HCT116 (cell line): ENCODE results near the gene CD164L2. TPM values are rescaled to one million over a fixed set of nuclear protein-coding genes. Genes with fewer than 3 reads are reported as not detected.
A peak's percentile ranks its signal among the peaks of the same experiment; 100 is the strongest.

Experiments
- ATAC-seq: fragments of 200-7000 bp; cut with Tn5 transposase; 2 replicates; pipeline ENCODE4 v1.9.1; 2020; ENCODE audit warnings: mild to moderate bottlenecking, moderate library complexity
- BruUV-seq: library from RNA; stranded (reverse); fragments of 400-500 nt; replicated peaks from 2 replicates; lab custom pipeline; 2021; lab: Mats Ljungman, UMichigan
- CTCF ChIA-PET: fragments of 300-600 bp; sonication (Branson Sonifier 250); formaldehyde crosslinking; loops from one replicate; lab custom pipeline; 2021; ENCODE audit warnings: antibody characterized with exemption; lab: Charles Lee
- POLR2A ChIA-PET: fragments of 300-600, 350-600 bp; sonication (Branson Sonifier 250); formaldehyde crosslinking; loops from one replicate; lab custom pipeline; 2021; ENCODE audit warnings: antibody characterized with exemption; lab: Charles Lee
- RAD21 ChIA-PET, 2 experiments: fragments of 300-600 bp; sonication (Branson Sonifier 250); formaldehyde crosslinking; loops; one replicate each; lab custom pipeline; 2023; ENCODE audit warnings: low total read pairs in 2 of 2; ENCODE audit not compliant: uncharacterized antibody in 2 of 2, unreplicated experiment in 2 of 2, low non-redundant PET in 1 of 2; lab: Charles Lee
- DNase-seq: peaks from one replicate; pipeline ENCODE4 v3.0.0-alpha.2; 2010; ENCODE audit warnings: low read depth, low spot score
- H2AFZ ChIP-seq: fragments of 200-600 bp; shearing (Covaris generic), sonication (generic); 2 replicates; pipeline ENCODE4 v1.6.1; 2017; ENCODE audit warnings: low read depth, mixed run types, mixed read lengths, antibody characterized with exemption, low read length; ENCODE audit not compliant: poor library complexity, severe bottlenecking
- H3K27ac ChIP-seq: 2 replicates; pipeline ENCODE4 v1.5.1; 2012; ENCODE audit warnings: low read depth, low read length
- H3K27me3 ChIP-seq: fragments of 200-600 bp; sonication (generic); 2 replicates; pipeline ENCODE4 v1.6.1; 2016; ENCODE audit warnings: mixed run types, low read length, mixed read lengths; ENCODE audit not compliant: insufficient read depth
- H3K36me3 ChIP-seq, 2 experiments: fragments of 200-500 bp in 1 of 2; fragments of 200-600 bp in 1 of 2; sonication (Bioruptor generic) in 1 of 2; sonication (generic) in 1 of 2; 2 replicates each; pipeline versions ENCODE4 v1.5.1 to v1.6.1; 2014 to 2016; ENCODE audit warnings: low read length in 2 of 2, inconsistent platforms in 1 of 2, mixed read lengths in 1 of 2, mixed run types in 1 of 2; ENCODE audit not compliant: insufficient read depth in 2 of 2, control insufficient read depth in 1 of 2
- H3K4me1 ChIP-seq, 2 experiments: fragments of 200-600 bp in 1 of 2; sonication (generic) in 1 of 2; 2 replicates each; pipeline versions ENCODE4 v1.5.1 to v1.6.1; 2012 to 2017; ENCODE audit warnings: low read length in 2 of 2, inconsistent platforms in 1 of 2, mild to moderate bottlenecking in 1 of 2, mixed read lengths in 1 of 2, mixed run types in 1 of 2, moderate library complexity in 1 of 2; ENCODE audit not compliant: insufficient read depth in 2 of 2, control insufficient read depth in 1 of 2
- H3K4me2 ChIP-seq: fragments of 200-600 bp; sonication (generic); 2 replicates; pipeline ENCODE4 v1.6.1; 2017; ENCODE audit warnings: mixed run types, low read length, mixed read lengths
- H3K4me3 ChIP-seq, 2 experiments: fragments of 200-600 bp in 1 of 2; sonication (generic) in 1 of 2; replicated peaks in 1 of 2; 2 replicates each; pipeline ENCODE4 v1.5.1; 2011 to 2016; ENCODE audit warnings: low read length in 2 of 2, control low read depth in 1 of 2, low read depth in 1 of 2, mild to moderate bottlenecking in 1 of 2, mixed read lengths in 1 of 2, mixed run types in 1 of 2
- H3K79me2 ChIP-seq: fragments of 200-600 bp; sonication (generic); 2 replicates; pipeline ENCODE4 v1.6.1; 2017; ENCODE audit warnings: mild to moderate bottlenecking, mixed run types, low read length, moderate library complexity, mixed read lengths; ENCODE audit not compliant: insufficient read depth
- H3K9ac ChIP-seq: fragments of 200-600 bp; sonication (generic); 2 replicates; pipeline ENCODE4 v1.6.1; 2016; ENCODE audit warnings: low read length, mixed read lengths
- H3K9me2 ChIP-seq: fragments of 200-600 bp; sonication (generic), shearing (Covaris generic); 2 replicates; pipeline ENCODE4 v1.6.1; 2017; ENCODE audit warnings: mixed run types, mild to moderate bottlenecking, moderate library complexity; ENCODE audit not compliant: insufficient read depth
- H3K9me3 ChIP-seq, 2 experiments: fragments of 200-500 bp in 1 of 2; fragments of 200-600 bp in 1 of 2; sonication (Bioruptor generic) in 1 of 2; sonication (generic) in 1 of 2; 2 replicates each; pipeline ENCODE4 v1.6.1; 2014 to 2017; ENCODE audit warnings: low read length in 2 of 2, mixed read lengths in 2 of 2, inconsistent platforms in 1 of 2, low read depth in 1 of 2, mild to moderate bottlenecking in 1 of 2, mixed run types in 1 of 2, moderate library complexity in 1 of 2; ENCODE audit not compliant: control insufficient read depth in 1 of 2, insufficient read depth in 1 of 2
- H4K20me1 ChIP-seq: fragments of 200-600 bp; sonication (generic), shearing (Covaris generic); 2 replicates; pipeline ENCODE4 v1.6.1; 2017; ENCODE audit warnings: mixed run types, mild to moderate bottlenecking, moderate library complexity; ENCODE audit not compliant: insufficient read depth
- RAD21 ChIP-seq: IDR thresholded peaks from 2 replicates; pipeline ENCODE4 v1.6.1; 2012; ENCODE audit warnings: low read depth, mild to moderate bottlenecking
- SP1 ChIP-seq: IDR thresholded peaks from 2 replicates; pipeline ENCODE4 v1.6.1; 2012; ENCODE audit warnings: low read depth
- ZFX ChIP-seq: fragments of 450-650 bp; IDR thresholded peaks from 2 replicates; pipeline ENCODE4 v1.6.1; 2017
- intact Hi-C: fragments of 100-400 bp; cut with micrococcal nuclease; formaldehyde crosslinking; loops from 2 replicates; pipeline ENCODE4 v1.10.0; 2022
- total RNA-seq: library from RNA; stranded (reverse); gene quantifications from one replicate; pipeline ENCODE4 v1.2.1, GENCODE V29; 2021; ENCODE audit not compliant: unreplicated experiment
- TF ChIP-seq, protein P1 (sequence below), 3 experiments: fragments of 200-600 bp in 1 of 3; sonication (generic) in 1 of 3; IDR thresholded peaks in 2 of 3; conservative IDR thresholded peaks in 1 of 3; 2 replicates each; pipeline ENCODE4 v1.5.1; 2012 to 2017; ENCODE audit warnings: low read depth in 2 of 3, low read length in 2 of 3, antibody characterized with exemption in 1 of 3, borderline replicate concordance in 1 of 3, control low read depth in 1 of 3, mild to moderate bottlenecking in 1 of 3, mixed read lengths in 1 of 3, mixed run types in 1 of 3, moderate library complexity in 1 of 3; ENCODE audit not compliant: insufficient read depth in 1 of 3

The CD164L2 gene
- total RNA-seq, 1 experiment from 2014 or later, result 11.6 TPM

- no peak for ATAC-seq
- no peak overlapping the region for H3K4me3 ChIP-seq
- peaks cover 0 to 4% of the 10 kb centered on the region in 2 experiments; a peak in 1 of 4 replicates for H3K36me3 ChIP-seq
- no peaks in the 10 kb centered on the region for H3K9me3 ChIP-seq
- H3K79me2 ChIP-seq, result peaks cover 3% of the 10 kb centered on the region; the same call in 1 of the 2 replicates
- peaks cover 12 to 32% of the 10 kb centered on the region in 2 experiments for H3K4me1 ChIP-seq
- no peak for DNase-seq
- intact Hi-C loops, result no loop called here
- H4K20me1 ChIP-seq, result no peaks in the 10 kb centered on the region
- no peak overlapping the region for H3K9ac ChIP-seq
- ChIA-PET POLR2A (no interaction called here), RAD21 (interaction anchor here (0.6 to 1.5 kb wide), 5 partner anchors 12 to 68 kb away, joined by 3 to 6 read pairs (median 4); no protein-coding TSS in a partner anchor), CTCF (interaction anchor here (0.6 to 1.6 kb wide), 5 partner anchors 8 to 69 kb away, joined by 3 to 6 read pairs (median 4); partner anchors contain the start of gene CD164L2)
- TF ChIP-seq, protein P1, sequence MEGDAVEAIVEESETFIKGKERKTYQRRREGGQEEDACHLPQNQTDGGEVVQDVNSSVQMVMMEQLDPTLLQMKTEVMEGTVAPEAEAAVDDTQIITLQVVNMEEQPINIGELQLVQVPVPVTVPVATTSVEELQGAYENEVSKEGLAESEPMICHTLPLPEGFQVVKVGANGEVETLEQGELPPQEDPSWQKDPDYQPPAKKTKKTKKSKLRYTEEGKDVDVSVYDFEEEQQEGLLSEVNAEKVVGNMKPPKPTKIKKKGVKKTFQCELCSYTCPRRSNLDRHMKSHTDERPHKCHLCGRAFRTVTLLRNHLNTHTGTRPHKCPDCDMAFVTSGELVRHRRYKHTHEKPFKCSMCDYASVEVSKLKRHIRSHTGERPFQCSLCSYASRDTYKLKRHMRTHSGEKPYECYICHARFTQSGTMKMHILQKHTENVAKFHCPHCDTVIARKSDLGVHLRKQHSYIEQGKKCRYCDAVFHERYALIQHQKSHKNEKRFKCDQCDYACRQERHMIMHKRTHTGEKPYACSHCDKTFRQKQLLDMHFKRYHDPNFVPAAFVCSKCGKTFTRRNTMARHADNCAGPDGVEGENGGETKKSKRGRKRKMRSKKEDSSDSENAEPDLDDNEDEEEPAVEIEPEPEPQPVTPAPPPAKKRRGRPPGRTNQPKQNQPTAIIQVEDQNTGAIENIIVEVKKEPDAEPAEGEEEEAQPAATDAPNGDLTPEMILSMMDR (IDR thresholded peaks at IDR 0.05 in 2 of 3, conservative IDR thresholded peaks at IDR 0.05 in 1 of 3; ENCODE audit: borderline replicate concordance in 1 of 3, insufficient read depth in 1 of 3, low read depth in 2 of 3, low read length in 2 of 3), result peak; percentile 16 to 66 (median 38); a peak in 3 of 6 replicates
- no peak for TF ChIP-seq ZFX
- TF ChIP-seq SP1, result no peak
- peak; percentile 69; the same call in 1 of the 2 replicates for TF ChIP-seq RAD21
- BruUV-seq, result no TSS peak
- no peaks in the 10 kb centered on the region for H3K27me3 ChIP-seq
- no peak overlapping the region for H3K4me2 ChIP-seq
- H3K27ac ChIP-seq, result no peak overlapping the region
- no peak overlapping the region for H2AFZ ChIP-seq
- no peaks in the 10 kb centered on the region for H3K9me2 ChIP-seq
These were observed 14.1 kb downstream of the CD164L2 start for GRCh38 chr1:27368869-27369582.
